SKM-1 (cell line): ENCODE measurements around the gene SDHAF3.
"Not testable (repeated sequence)": the region's sequence is repeated elsewhere in the genome, so short reads cannot be mapped to it uniquely, and the experiment has no call there.

ENCODE experiments used
- DNase-seq: peaks from one replicate; lab custom pipeline; 2025; ENCODE audit not compliant: unreplicated experiment; lab: John Stamatoyannopoulos, UW

Gene SDHAF3

GRCh38 chr7:97123115-97123514 lies 5.6 kb downstream of the SDHAF3 start:
- DNase-seq = not testable (repeated sequence)

DNA sequence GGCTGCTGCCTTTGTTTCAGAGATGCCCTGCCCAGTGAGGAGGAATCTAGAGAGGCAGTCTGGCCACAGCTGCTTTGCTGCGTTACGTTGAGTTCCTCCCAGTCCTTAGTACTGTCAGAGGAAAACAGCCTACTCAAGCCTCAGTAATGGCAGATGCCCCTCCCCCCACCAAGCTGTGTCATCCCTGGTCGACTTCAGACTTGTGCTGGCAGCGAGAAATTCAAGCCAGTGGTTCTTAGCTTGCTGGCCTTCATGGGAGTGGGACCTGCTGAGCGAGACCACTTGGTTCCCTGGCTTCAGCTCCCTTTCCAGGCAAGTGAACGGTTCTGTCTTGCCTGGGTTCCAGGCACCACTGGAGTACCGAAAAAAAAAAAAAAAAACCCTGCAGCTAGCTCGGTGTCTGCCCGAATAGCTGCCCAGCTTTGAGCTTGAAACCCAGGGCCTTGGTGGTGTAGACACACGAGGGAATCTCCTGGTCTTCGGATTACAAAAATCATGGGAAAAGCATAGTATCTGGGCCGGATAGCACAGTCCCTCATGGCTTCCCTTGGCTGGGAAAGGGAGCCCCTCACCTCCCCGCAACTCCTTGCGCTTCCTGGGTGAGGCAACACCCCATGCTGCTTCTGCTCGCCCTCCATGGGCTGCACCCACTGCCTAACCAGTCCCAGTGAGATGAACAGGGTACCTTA lies 9.1 kb downstream of the SDHAF3 start:
- DNase-seq = no peak

- no peak for DNase-seq
Observed at GRCh38 chr7:97128736-97129135, 11.2 kb downstream of the SDHAF3 start.

GRCh38 chr7:97130417-97131139 lies 13.1 kb downstream of the SDHAF3 start:
- no peak for DNase-seq

DNA sequence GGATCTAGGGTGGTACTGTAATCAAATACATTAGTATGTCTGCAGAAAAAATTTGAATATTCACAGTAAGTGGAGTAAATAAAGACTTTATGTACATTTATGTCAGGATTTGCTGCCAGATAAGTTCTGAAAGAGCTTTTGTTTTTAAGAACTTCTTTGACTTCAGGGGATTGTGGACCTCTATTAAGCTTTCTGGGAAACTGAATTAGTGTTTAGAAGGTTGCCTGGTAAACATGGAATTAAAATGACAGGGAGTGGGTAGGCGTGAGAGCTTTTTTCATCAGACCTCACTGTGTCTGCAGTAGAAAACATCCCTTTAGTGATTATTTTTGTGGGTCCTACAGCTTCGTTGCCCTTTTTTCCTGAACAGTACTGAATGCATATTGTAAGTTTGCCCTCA lies 15.7 kb downstream of the SDHAF3 start:
- no peak for DNase-seq

DNA sequence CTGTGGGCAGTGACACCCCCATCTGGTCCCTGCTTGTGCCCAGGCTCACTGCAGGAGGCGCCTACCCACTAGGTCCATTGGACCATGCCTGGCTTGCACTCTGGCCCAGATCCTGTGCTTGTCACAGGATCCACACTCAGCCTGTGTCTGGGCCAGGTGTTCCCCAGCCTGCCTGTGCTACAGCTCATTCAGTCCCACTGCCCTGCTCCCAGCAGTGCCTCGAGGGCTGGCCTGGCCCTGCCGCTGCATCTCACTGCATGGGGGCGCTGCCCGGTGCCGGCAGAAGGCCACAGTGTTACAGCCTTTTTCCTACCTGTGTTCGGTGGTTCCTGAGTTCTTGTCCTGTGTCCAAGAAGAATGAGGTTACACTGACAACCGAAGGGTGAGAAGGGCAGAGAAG lies 21.3 kb downstream of the SDHAF3 start:
- no peak for DNase-seq

- DNase-seq = peak; percentile 11
Observed at GRCh38 chr7:97145068-97145467, 27.6 kb downstream of the SDHAF3 start.

DNA sequence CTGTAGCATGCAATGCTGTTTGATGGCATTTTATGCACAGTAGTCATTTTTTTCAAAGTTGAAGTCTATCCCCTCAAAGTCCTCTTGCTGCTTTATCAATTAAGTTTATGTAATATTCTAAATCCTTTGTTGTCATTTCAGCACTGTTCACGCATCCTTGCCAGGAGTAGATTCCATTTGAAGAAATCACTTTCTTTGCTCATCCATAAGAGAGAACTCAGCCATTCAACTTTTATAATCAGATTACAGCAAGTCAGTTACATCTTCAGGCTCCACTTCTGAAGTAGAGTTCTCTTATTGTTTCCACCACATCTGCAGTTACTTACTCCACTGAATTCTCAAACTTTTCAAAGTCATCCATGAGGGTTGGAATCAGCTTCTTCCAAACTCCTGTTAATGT lies 32.3 kb downstream of the SDHAF3 start:
- DNase-seq = no peak

DNA sequence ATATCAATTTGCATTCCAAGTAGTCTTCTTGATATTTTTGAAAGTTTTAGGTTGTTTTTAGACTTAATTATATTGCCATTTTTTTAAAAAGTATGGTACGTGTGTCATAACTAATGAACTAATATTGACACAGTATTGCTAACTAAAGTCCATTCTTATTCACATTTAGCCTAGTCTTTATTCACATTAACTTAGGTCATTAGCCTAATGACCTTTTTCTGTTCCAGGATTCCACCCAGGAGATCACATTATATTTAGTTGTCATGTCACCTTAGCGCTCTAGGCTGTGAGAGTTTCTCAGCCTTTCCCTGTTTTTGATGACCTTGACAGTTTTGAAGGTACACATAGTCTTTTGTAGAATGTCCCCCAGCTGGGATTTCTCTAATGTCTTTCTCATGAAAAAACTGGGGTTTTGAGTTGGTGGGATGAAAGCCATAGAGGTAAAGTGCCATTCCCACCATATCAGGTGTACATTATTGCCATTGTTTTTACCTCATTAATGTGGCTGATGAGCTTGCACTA lies 38.5 kb downstream of the SDHAF3 start:
- no peak for DNase-seq

- not testable (repeated sequence) for DNase-seq
Observed at GRCh38 chr7:97159984-97160383, 42.5 kb downstream of the SDHAF3 start.

DNA sequence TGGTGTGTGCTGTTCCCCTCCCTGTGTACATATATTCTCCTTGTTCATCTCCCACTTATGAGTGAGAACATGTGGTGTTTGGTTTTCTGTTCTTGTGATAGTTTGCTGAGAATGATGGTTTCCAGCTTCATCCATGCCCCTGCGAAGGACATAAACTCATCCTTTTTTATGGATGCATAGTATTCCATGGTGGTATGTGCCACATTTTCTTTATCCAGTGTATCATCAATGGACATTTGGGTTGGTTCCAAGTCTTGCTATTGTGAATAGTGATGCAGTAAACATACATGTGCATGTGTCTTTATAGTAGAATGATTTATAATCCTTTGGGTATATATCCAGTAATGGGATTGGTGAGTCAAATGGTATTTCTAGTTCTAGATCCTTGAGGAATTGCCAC lies 44.1 kb downstream of the SDHAF3 start:
- not testable (repeated sequence) for DNase-seq

GRCh38 chr7:97166308-97166707 lies 48.8 kb downstream of the SDHAF3 start:
- DNase-seq = no peak

DNA sequence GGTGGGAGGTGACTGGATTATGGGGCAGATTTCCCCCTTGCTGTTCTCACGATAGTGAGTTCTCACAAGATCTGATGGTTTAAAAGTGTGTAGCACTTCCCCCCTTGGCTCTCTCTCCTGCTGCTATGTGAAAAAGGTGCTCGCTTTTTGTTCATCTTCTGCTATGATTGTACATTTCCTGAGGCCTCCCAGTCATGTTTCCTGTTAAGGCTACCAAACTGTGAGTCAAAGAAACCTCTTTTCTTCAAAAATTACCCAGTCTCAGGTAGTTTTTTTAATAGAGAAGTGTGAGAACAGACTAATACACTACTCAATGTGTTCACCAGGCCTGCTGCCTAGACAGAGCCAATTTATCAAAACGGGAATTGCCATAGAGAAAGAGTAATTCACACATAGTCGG lies 49.7 kb downstream of the SDHAF3 start:
- no peak for DNase-seq

GRCh38 chr7:97167749-97168148 lies 50.3 kb downstream of the SDHAF3 start:
- DNase-seq = no peak

DNA sequence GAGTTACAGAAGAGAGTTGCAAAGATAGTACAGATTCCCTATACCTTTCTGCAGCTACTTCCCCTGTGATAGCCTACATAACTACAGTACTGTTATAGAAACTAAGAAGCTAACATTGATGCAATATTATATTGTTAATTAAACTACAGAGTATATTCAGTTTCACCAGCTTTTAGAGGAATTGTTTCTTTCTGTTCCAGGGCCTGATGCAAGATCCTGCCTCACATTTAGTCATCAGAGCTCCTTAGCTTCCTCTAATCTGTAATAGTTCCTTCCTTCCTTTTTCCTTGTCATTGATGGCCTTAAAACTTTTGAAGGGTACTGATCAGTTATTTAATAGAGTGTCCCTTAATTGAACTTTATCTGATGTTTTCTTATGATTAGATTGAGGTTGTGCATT lies 56.8 kb downstream of the SDHAF3 start:
- peak; percentile 53 for DNase-seq

- peak; percentile 12 for DNase-seq
Observed at GRCh38 chr7:97179454-97180104, 62.1 kb downstream of the SDHAF3 start.

DNA sequence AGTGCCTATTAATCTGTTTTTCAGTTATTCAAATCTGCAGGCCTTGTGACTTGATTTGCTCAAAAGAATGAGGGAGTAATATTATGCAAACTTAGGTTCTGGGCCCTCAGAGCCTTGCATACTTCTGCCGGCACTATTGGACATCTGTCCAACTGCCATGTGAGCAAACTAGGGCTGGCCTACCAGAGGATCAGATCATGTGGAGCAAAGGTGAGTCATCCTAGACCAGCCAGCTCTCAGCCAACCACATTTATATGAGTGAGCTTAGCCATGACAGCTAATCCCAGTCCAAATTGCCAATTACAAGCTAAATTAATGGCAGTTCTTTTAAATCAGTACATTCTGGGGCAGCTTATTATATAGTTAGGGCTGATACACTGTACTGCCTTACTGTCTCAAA lies 69.6 kb downstream of the SDHAF3 start:
- no peak for DNase-seq

- not testable (repeated sequence) for DNase-seq
Observed at GRCh38 chr7:97196174-97196573, 78.7 kb downstream of the SDHAF3 start.

- no peak for DNase-seq
Observed at GRCh38 chr7:97198596-97198995, 81.1 kb downstream of the SDHAF3 start.

DNA sequence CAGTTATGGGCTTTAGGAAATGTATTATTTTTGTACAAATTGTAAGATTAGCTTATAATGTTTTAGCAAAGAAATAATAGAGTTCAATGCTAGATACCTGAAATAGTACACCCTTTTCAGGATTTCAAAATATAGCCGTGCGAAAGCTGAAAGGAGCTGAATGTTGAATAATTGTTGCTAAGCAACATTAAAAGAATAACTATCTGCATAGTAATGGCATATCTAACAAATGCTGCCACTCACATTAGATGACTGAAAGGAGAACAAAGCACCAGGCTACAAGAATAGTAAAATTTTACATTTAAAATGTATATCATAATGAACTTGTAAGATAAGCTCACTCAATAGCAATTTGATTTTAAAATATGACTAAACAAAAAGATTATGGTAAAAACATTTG lies 82.5 kb downstream of the SDHAF3 start:
- DNase-seq = no peak

DNA sequence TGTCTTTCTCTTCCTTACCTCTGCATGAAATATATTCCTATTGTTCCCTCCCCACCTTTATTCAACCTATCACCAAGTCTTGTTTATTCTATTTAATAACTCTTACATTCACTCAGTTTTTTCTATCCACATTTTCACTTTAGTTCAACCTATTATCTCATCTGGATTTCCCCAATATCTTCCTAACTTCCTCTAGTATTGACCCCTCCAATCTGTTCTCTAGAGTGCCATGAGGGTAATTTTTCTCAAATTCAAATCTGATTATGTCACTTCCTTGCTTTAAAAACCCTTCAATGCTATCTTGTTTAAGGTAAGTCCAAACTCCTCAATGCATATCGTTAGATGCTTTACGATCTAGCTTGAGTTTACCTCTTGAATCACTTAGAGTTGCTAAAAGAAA lies 86.5 kb downstream of the SDHAF3 start:
- DNase-seq = no peak

- DNase-seq = no peak
Observed at GRCh38 chr7:97204821-97205220, 87.3 kb downstream of the SDHAF3 start.
